HG03469 (cell line): Measurements from ENCODE around the gene DDX31.
A peak's percentile ranks its signal among the peaks of the same experiment; 100 is the strongest.

Experiments used
- ATAC-seq: cut with Tn5 transposase; IDR thresholded peaks from one replicate; pipeline ENCODE4 v1.9.1; 2021; ENCODE audit warnings: mild to moderate bottlenecking, moderate library complexity, moderate number of reproducible peaks; ENCODE audit not compliant: unreplicated experiment

The DDX31 gene

DNA sequence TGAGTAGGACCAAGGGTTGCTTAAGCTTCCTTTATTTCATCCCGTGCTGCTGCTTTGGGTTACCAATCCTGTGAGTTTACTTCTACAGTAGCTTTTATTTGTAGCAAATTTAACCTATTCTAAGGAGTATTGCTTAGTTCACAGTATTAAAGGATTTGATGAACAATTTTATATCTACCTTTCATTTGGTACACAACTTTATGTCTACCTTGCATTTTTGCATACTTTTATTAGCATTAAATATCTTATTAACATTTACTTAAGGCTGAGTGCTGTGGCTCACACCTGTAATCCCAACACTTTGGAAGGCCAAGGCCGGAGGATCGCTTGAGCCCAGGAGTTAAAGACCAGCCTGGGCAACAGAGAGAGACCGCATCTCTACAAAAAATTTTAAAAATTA lies 4.7 kb upstream of the DDX31 start:
- ATAC-seq, result no peak

- no peak for ATAC-seq
Measured at GRCh38 chr9:132673355-132673754, 3.6 kb upstream of the DDX31 start.

DNA sequence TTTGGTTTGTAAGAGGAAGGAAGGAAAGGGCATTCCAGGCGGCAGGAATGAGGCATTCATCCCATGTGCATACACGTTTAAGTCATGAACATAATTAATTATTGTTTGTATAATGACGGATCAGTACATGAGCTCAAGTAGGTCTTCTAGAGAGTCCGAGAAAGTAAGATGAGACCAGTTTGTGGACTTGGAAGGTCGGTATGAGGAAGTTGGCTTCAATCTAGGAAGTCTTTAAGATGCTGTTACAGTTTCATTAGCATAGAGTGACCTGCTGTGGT lies 2.6 kb upstream of the DDX31 start:
- ATAC-seq, result no peak

GRCh38 chr9:132671620-132672412 lies 2.0 kb upstream of the DDX31 start:
- no peak for ATAC-seq

DNA sequence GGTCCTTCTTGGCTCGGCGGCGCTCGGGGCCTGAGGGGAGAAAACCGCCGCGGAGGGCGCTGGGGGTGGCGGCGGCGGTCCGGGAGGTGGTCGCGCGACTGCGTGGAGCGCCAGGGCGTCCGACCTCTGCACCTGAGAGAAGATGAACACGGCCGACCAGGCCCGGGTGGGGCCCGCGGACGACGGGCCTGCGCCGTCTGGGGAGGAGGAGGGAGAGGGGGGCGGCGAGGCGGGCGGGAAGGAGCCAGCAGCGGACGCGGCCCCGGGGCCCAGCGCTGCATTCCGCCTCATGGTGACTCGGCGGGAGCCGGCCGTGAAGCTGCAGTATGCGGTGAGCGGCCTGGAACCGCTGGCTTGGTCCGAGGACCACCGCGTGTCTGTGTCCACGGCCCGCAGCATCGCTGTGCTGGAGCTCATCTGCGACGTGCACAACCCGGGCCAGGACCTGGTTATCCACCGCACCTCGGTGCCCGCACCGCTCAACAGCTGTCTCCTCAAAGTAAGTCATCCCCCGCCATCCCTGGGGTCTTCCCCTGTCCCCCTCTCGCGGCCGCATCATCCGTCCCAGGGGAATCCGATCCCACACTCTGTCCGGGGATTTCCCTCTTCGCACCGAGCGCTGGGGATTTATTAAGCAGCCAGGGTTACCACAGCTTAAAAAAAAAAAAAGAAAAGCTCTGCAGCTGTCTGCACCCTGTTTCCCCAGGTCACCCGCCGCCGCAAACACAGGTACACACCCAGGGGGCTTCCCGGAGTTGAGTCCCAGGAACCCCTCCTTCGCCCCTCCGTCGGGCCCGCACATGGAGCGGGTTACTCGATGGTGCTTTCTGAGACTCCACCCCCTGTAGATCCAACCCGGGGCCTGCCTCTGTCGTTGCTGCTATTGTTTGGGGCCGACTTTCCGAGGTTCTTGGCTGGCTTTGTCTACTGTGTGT lies 941 bp upstream of the DDX31 start, which contains the start of gene GTF3C4:
TSS of gene GTF3C4 (plus strand) at position 8 of the 935 bp plus-strand sequence. CDS start at position 143, 135 bp downstream.
- ATAC-seq, result peak; percentile 32

- no peak for ATAC-seq
Measured at GRCh38 chr9:132669319-132669697, 475 bp downstream of the DDX31 start.

DNA sequence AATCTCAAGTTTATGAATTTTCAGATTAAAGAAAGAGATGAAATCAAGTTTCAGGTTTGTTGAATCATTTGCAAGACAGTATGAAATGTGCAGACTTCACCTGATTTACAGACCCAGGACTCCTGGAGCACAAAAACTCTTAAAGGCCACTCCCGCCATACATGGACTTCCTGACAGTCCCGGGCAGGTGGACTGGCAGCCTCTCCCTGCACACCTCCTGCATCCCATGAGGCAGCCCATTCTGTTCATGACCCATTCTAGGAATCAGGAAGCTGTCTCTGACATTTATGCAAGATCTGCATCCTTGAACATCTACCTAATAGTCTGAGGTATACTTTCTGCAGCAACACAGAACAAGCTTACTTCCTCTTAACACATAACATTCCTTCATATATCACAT lies 5.9 kb downstream of the DDX31 start:
- ATAC-seq, result no peak

GRCh38 chr9:132663117-132663516 lies 6.7 kb downstream of the DDX31 start:
- no peak for ATAC-seq

DNA sequence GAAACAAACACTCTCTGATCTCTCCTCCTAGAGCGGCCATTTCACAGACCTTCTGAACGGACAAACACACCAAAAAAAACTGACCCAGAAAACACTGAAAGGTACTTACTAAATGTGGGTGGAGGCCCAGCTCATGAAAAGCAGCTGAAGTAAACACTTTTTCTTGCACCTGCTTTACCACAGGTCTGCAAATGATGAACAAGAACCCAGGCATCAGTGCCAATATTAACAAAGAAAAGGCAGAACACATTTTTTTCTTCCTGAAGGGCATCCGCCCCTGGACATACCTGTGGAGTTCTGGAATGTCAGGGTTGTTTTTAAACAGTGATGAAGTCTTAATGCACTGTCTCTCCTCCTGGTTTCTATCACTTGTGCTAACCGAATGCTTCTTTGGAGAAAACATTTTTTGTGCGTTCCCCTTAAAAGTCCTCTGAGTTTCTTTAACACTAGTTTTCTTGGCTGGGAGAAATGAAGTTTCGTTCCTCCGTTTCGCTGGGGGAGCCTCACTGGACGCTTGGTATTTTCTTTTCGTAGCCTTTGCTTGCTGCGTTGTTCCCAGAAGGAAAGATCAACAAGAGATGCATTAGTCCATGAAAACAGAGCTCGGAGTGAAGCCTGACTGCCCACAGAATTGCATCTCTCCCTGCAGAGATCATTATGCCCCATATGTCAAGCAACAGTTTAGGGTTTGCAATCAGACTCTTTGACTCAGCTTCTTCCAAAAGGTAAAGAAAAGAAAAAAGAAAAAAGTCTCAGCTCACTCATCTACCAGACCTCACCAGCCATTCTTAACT lies 7.4 kb downstream of the DDX31 start:
- ATAC-seq, result no peak

DNA sequence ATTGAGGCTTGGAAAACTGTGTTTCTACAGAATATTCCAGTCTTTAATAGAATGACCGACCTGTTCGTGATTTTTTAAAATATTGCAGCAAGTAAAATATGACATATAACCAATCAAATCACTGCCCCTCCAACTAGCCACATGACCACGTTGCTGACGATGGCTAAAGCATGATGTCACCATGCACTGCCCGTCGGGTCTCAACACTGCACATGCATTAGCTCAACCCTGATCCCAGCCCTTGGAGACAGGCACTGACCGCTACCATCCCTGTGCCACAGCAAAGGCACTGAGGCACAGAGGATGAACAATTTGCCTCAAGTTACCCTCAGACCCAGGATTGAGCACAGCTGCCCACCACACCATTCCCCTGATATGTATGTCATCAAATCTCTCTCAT lies 13.5 kb downstream of the DDX31 start:
- ATAC-seq, result no peak

DNA sequence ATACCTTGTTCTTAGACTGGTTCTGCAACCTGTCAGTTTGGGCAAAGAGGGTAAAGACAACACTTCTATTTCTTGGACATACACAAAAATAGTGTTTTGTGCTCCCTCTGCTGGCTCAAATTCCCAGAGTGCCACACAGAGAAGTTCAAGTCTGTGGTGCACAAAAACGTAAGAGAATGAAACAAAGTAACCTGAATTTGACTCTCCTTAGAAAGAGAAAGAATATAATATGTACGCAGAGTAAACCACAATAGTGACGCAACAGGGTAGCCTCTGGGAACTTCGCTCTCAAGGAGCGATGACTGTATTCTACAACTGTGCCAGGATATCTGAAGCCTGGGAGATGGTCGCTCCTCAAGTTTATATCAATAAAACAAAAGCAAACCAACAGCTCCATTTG lies 18.5 kb downstream of the DDX31 start:
- ATAC-seq, result no peak

DNA sequence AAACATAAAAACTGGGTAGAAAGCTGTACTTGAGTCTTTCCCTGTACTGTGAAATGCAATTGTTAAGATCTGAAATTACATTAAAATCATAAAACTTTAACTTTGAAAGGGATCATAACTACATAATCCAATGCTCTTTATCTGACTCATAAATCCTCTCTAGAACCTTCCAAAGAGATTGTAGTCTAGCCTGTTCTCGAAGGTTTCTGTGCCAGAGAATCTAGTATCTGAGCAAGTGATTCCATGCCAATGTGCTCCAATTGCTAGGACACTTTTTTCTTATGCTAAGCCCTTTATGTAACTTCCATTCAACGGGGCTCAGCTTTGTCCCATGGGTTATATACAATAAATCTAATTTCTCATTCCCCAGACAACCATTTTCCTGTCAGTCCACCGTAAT lies 21.1 kb downstream of the DDX31 start:
- ATAC-seq, result no peak

GRCh38 chr9:132648283-132648682 lies 21.5 kb downstream of the DDX31 start:
- no peak for ATAC-seq

GRCh38 chr9:132647806-132648205 lies 22.0 kb downstream of the DDX31 start:
- no peak for ATAC-seq

DNA sequence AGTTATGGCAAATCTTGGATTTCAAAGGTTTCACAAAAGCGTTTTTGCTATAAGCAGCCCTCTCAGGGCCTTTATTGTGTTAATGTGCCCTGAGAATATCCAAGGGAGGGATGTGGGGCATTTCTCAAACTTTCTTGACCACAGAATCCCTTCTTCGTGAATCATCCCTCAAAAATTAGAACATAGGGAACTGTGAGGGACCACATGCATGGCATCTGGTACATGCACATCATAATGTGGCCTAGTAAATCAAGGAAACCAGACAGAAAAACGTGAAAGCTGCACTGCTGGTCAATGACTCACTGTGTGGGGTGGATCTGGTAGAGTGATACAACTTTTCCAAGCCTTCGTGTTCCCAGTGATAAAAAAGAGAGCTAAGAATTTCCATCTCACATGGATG lies 22.4 kb downstream of the DDX31 start:
- ATAC-seq, result no peak

DNA sequence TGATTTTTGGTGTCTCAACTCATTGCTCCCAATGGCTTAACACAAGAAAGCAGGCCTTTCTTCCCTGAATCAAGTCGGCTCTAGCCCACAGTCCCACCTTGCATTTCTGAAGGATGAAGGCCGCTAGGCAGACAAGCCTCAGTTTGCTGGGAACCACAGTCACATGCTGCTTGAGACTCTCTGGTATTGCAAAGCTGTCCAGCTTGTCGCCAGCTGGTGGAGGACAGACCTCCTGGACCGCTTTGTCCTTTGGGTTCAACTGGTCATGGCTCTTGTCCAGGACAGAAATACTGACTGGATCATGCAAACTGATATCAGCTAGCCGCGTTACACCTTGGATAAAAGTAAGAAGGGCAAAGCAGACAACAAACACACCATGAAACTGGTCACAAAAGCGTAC lies 23.1 kb downstream of the DDX31 start:
- no peak for ATAC-seq

DNA sequence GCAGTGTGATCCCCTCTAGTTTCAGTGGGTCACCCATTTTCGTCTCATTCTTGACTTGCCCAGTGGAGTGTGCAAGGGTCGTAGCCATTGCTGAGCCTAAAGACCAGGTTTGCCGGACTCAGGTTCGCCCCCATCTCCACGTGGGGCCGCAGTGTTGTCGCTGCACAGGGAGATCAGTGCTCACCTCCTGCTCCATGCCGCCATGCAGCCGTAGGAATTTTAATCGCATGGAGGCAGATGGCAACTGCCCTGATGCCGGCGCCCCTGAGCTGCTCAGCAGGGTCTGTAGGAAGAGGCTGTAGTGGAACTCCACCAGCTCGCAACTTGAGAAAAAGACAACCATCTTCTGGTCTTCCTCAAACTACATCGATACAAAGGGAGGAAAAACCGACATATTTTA lies 24.1 kb downstream of the DDX31 start:
- ATAC-seq, result no peak

DNA sequence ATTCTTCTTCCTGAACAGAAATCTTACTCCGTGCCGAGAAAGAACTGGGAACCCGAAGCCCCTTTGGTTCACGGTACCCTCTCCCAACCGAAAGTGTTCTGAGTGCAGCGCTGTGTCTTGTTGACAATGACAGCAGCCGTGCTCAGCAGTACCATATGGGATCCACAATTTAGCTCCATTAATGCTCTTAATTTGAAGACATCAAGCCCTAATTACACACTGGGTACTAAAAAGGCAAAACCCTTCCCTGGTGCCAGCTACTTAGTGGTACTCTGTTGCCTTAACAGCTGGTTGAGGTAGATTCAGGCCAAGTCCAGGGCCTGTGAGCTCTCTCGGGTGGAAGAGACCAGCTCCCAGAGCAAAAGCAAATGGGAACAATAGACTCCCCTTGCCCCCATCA lies 24.5 kb downstream of the DDX31 start:
- no peak for ATAC-seq

DNA sequence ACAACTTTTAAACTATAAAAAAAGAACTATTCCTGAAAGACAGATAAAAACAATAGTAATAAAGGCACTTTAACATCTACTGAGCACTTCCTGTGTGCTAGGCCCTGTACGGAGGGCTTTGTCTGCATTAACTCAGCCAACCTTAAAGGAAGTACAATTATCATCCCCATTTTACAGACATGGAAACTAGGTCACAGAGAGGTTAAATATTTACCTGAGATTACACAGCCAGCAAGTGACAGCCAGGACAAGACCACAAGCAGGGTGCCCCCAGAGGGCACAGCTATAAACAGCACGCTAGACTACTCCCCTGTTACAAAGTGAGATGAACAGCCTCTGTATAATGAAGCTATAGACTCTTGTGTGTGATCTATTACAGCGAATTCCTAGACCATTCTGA lies 25.5 kb downstream of the DDX31 start:
- ATAC-seq, result no peak

- no peak for ATAC-seq
Measured at GRCh38 chr9:132641216-132641615, 28.6 kb downstream of the DDX31 start.

- no peak for ATAC-seq
Measured at GRCh38 chr9:132639322-132639721, 30.5 kb downstream of the DDX31 start.
